ENCODE measurements around the gene XYLT1.

- no peak for TF ChIP-seq CTCF (IDR thresholded peaks at IDR 0.05)
- TF ChIP-seq POLR2AphosphoS5 (IDR thresholded peaks at IDR 0.05; ENCODE audit: low read depth, low read length): no peak
- TF ChIP-seq MAX (IDR thresholded peaks at IDR 0.05; ENCODE audit: low read depth): no peak
- TF ChIP-seq, protein P1, sequence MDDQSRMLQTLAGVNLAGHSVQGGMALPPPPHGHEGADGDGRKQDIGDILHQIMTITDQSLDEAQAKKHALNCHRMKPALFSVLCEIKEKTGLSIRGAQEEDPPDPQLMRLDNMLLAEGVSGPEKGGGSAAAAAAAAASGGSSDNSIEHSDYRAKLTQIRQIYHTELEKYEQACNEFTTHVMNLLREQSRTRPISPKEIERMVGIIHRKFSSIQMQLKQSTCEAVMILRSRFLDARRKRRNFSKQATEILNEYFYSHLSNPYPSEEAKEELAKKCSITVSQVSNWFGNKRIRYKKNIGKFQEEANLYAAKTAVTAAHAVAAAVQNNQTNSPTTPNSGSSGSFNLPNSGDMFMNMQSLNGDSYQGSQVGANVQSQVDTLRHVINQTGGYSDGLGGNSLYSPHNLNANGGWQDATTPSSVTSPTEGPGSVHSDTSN (IDR thresholded peaks at IDR 0.05): no peak
- TF ChIP-seq, protein P2, sequence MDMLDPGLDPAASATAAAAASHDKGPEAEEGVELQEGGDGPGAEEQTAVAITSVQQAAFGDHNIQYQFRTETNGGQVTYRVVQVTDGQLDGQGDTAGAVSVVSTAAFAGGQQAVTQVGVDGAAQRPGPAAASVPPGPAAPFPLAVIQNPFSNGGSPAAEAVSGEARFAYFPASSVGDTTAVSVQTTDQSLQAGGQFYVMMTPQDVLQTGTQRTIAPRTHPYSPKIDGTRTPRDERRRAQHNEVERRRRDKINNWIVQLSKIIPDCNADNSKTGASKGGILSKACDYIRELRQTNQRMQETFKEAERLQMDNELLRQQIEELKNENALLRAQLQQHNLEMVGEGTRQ (IDR thresholded peaks at IDR 0.05; ENCODE audit: borderline replicate concordance, low read depth, low read length): no peak
- TF ChIP-seq EP300 (IDR thresholded peaks at IDR 0.05; ENCODE audit: borderline replicate concordance in 1 of 2, low read depth in 1 of 2, low read length in 1 of 2): no peak
- TF ChIP-seq, protein P3, sequence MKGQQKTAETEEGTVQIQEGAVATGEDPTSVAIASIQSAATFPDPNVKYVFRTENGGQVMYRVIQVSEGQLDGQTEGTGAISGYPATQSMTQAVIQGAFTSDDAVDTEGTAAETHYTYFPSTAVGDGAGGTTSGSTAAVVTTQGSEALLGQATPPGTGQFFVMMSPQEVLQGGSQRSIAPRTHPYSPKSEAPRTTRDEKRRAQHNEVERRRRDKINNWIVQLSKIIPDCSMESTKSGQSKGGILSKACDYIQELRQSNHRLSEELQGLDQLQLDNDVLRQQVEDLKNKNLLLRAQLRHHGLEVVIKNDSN (IDR thresholded peaks at IDR 0.05; ENCODE audit: borderline replicate concordance, low read depth): no peak
- TF ChIP-seq NFIC (IDR thresholded peaks at IDR 0.05; ENCODE audit: borderline replicate concordance): no peak
- TF ChIP-seq, protein P4, sequence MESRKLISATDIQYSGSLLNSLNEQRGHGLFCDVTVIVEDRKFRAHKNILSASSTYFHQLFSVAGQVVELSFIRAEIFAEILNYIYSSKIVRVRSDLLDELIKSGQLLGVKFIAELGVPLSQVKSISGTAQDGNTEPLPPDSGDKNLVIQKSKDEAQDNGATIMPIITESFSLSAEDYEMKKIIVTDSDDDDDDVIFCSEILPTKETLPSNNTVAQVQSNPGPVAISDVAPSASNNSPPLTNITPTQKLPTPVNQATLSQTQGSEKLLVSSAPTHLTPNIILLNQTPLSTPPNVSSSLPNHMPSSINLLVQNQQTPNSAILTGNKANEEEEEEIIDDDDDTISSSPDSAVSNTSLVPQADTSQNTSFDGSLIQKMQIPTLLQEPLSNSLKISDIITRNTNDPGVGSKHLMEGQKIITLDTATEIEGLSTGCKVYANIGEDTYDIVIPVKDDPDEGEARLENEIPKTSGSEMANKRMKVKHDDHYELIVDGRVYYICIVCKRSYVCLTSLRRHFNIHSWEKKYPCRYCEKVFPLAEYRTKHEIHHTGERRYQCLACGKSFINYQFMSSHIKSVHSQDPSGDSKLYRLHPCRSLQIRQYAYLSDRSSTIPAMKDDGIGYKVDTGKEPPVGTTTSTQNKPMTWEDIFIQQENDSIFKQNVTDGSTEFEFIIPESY (IDR thresholded peaks at IDR 0.05; ENCODE audit: borderline replicate concordance, low read depth): no peak
Measured at GRCh38 chr16:17134586-17134985, 336.2 kb downstream of the XYLT1 start.

All from SK-N-SH (cell line).